Vagina (tissue), 2 donors: ENCODE data around the gene MEGF9.

Source experiments
- POLR2AphosphoS5 ChIP-seq, 2 donors: sonication (generic); formaldehyde crosslinking; IDR thresholded peaks; one replicate each; pipeline ENCODE4 v1.9.0; 2017; ENCODE audit warnings: antibody characterized with exemption in 2 of 2, mild to moderate bottlenecking in 2 of 2, low read depth in 1 of 2; ENCODE audit not compliant: insufficient read depth in 1 of 2
- TF ChIP-seq, protein P1 (sequence below), 3 experiments: fragments of 450-650 bp in 2 of 3; fragments of 200-600 bp in 1 of 3; sonication (generic) in 1 of 3; IDR thresholded peaks; one replicate each; pipeline ENCODE4 v1.5.1; 2017 to 2019; ENCODE audit warnings: antibody characterized with exemption in 3 of 3, mild to moderate bottlenecking in 2 of 3, moderate library complexity in 2 of 3

DNA sequence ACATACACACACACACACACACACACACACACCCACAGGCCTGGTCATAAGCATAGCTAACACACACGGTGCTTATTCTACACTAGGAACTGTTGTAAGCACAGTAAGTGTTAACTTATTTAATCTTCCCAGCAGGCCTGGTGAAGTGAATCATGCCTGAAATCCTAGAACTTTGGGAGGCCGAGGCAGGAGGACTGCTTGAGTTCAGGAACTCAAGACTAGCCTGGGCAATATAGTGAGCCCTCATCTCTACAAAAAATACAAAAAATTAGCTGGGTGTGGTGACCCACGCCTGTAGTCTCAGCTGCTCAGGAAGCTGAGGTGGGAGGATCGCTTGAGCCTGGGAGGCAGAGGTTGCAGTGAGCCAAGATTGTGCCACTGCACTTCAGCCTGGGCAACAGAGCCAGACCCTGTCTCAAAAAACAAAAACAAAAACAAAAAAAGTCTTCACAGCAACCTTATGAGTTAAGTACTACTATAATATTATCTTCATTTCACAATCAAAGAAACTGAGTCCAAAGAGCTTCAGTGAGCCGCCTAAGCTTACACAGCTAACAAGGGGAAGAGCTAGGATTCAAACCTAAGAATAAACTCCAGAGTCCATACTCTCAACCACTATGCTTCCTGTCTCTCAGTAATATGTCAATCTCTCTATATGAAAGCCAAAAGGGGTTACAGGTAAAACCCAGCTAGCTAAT, 2.3 kb downstream of the MEGF9 start:
- TF ChIP-seq, protein P1, sequence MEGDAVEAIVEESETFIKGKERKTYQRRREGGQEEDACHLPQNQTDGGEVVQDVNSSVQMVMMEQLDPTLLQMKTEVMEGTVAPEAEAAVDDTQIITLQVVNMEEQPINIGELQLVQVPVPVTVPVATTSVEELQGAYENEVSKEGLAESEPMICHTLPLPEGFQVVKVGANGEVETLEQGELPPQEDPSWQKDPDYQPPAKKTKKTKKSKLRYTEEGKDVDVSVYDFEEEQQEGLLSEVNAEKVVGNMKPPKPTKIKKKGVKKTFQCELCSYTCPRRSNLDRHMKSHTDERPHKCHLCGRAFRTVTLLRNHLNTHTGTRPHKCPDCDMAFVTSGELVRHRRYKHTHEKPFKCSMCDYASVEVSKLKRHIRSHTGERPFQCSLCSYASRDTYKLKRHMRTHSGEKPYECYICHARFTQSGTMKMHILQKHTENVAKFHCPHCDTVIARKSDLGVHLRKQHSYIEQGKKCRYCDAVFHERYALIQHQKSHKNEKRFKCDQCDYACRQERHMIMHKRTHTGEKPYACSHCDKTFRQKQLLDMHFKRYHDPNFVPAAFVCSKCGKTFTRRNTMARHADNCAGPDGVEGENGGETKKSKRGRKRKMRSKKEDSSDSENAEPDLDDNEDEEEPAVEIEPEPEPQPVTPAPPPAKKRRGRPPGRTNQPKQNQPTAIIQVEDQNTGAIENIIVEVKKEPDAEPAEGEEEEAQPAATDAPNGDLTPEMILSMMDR (IDR thresholded peaks at IDR 0.05) = no peak
- no peak for TF ChIP-seq POLR2AphosphoS5 (IDR thresholded peaks at IDR 0.05; ENCODE audit: insufficient read depth in 1 of 2, low read depth in 1 of 2)
